ENCODE results near the gene ARID3A. TPM values are rescaled to one million over a fixed set of nuclear protein-coding genes. Genes with fewer than 3 reads are reported as not detected.

Gene ARID3A
- total RNA-seq, 1 experiment from 2014 or later, result 28.9 TPM

DNA sequence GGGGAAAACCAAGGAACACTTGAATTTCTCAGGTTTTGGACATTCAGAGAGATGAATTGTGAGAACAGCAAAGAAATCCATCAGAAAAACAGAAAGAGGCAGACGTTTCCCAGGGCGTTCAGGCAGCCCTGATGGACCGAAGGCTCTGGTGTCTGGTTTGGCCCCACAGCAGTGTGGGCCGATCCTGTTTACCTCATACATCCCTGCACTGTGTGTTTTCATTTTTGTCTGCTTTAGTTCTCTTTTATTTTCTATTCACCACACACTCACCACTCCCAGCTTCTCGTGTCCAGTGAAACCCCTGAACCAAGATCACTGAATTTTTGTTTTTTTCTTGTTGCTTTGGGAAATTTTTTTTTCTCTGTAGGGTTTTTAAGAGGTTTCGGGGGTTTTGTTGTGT lies 46.4 kb downstream of the ARID3A start:
- BruUV-seq (replicated peaks), result no TSS peak
- Histone ChIP-seq H3K27me3 (ENCODE audit: control insufficient read depth, insufficient read depth, low read length) (no peaks in the 10 kb centered on the region), H3K27ac (ENCODE audit: low read length) (no peak overlapping the region), H3K9me3 (ENCODE audit: control insufficient read depth, insufficient read depth, low read depth, low read length) (no peaks in the 10 kb centered on the region), H3K4me1 (ENCODE audit: control insufficient read depth, insufficient read depth, low read length) (no peaks in the 10 kb centered on the region), H3K36me3 (ENCODE audit: control insufficient read depth, insufficient read depth, low read length) (peaks cover 5% of the 10 kb centered on the region; the same call in 1 of the 2 replicates), H3K4me3 (ENCODE audit: low read depth in 2 of 2, low read length in 2 of 2) (no peak overlapping the region)
- POLR2A ChIA-PET, result no interaction called here
- in situ Hi-C loops (cut with HindIII; ENCODE audit: low pct_unique_long_range_greater_than_20kb, low sequenced_read_pairs) (no loop called here), intact Hi-C loops (cut with micrococcal nuclease; ENCODE audit: unreplicated experiment) (no loop called here)
- ATAC-seq, result no peak
- no peak for DNase-seq (ENCODE audit: low read depth, low spot score)
- TF ChIP-seq POLR2AphosphoS5 (IDR thresholded peaks at IDR 0.05; ENCODE audit: low read depth, low read length) (no peak), TCF7L2 (IDR thresholded peaks at IDR 0.05; ENCODE audit: low read depth, low read length) (no peak), SIN3A (IDR thresholded peaks at IDR 0.05; ENCODE audit: borderline replicate concordance, insufficient read depth, low read depth, low read length) (no peak)
- TF ChIP-seq, protein P1, sequence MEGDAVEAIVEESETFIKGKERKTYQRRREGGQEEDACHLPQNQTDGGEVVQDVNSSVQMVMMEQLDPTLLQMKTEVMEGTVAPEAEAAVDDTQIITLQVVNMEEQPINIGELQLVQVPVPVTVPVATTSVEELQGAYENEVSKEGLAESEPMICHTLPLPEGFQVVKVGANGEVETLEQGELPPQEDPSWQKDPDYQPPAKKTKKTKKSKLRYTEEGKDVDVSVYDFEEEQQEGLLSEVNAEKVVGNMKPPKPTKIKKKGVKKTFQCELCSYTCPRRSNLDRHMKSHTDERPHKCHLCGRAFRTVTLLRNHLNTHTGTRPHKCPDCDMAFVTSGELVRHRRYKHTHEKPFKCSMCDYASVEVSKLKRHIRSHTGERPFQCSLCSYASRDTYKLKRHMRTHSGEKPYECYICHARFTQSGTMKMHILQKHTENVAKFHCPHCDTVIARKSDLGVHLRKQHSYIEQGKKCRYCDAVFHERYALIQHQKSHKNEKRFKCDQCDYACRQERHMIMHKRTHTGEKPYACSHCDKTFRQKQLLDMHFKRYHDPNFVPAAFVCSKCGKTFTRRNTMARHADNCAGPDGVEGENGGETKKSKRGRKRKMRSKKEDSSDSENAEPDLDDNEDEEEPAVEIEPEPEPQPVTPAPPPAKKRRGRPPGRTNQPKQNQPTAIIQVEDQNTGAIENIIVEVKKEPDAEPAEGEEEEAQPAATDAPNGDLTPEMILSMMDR (IDR thresholded peaks at IDR 0.05), result no peak
- TF ChIP-seq, protein P2, sequence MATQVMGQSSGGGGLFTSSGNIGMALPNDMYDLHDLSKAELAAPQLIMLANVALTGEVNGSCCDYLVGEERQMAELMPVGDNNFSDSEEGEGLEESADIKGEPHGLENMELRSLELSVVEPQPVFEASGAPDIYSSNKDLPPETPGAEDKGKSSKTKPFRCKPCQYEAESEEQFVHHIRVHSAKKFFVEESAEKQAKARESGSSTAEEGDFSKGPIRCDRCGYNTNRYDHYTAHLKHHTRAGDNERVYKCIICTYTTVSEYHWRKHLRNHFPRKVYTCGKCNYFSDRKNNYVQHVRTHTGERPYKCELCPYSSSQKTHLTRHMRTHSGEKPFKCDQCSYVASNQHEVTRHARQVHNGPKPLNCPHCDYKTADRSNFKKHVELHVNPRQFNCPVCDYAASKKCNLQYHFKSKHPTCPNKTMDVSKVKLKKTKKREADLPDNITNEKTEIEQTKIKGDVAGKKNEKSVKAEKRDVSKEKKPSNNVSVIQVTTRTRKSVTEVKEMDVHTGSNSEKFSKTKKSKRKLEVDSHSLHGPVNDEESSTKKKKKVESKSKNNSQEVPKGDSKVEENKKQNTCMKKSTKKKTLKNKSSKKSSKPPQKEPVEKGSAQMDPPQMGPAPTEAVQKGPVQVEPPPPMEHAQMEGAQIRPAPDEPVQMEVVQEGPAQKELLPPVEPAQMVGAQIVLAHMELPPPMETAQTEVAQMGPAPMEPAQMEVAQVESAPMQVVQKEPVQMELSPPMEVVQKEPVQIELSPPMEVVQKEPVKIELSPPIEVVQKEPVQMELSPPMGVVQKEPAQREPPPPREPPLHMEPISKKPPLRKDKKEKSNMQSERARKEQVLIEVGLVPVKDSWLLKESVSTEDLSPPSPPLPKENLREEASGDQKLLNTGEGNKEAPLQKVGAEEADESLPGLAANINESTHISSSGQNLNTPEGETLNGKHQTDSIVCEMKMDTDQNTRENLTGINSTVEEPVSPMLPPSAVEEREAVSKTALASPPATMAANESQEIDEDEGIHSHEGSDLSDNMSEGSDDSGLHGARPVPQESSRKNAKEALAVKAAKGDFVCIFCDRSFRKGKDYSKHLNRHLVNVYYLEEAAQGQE (IDR thresholded peaks at IDR 0.05; ENCODE audit: insufficient read depth in 1 of 2, low read depth in 2 of 2, low read length in 1 of 2), result no peak
- CTCF ChIA-PET, result interaction anchor here (0.6 kb wide), 1 partner anchor 362 kb away, joined by 7 read pairs; no protein-coding TSS in a partner anchor

DNA sequence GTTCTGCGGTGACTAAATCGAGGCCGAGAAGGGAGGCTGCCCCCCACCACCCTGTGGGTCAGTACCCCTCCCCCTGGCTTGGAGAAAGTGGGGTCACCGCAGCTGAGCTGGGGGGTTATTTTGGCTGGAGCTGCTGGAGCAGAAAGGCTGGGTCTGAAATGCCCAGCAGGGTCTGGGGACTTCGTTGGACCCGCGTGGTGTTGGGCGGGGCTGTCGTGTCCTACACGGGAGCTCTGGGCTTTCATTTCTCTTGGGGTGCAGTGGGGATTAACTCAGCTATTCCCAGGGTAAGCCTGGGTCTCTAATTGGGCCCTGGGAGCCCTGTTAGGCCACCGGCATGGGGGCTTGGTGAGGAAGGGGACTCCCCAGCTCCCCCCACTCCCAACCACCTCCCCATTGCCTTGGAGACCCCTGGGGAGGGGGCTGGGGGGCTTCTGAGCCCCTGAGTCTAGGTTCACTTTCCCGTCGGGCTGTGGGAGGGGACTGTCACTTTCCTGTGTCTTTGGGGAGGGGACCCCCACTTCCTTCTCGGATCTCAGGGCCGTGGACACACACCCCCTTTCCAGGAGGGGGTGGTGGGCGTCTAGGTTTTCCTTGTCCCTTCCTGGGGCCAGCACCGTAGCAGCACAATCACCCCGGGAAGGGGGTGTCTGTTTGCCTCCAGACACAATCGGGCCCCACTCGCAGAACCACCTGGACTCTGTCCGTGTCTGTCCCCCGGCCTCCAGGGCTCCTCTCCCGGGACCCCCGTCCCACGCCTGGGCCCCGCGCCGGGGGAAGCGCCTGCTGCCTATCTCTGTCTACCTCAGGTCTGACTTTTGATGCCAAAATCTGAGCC lies 48.1 kb downstream of the ARID3A start:
- H3K27me3 ChIP-seq (ENCODE audit: control insufficient read depth, insufficient read depth, low read length), result no peaks in the 10 kb centered on the region
- H3K36me3 ChIP-seq (ENCODE audit: control insufficient read depth, insufficient read depth, low read length), result peaks cover 5% of the 10 kb centered on the region; the same call in 1 of the 2 replicates
- ChIA-PET POLR2A (no interaction called here), CTCF (no interaction called here)
- H3K9me3 ChIP-seq (ENCODE audit: control insufficient read depth, insufficient read depth, low read depth, low read length), result no peaks in the 10 kb centered on the region
- H3K27ac ChIP-seq (ENCODE audit: low read length), result no peak overlapping the region
- in situ Hi-C loops (cut with HindIII; ENCODE audit: low pct_unique_long_range_greater_than_20kb, low sequenced_read_pairs) (no loop called here), intact Hi-C loops (cut with micrococcal nuclease; ENCODE audit: unreplicated experiment) (no loop called here)
- TF ChIP-seq, protein P1 (IDR thresholded peaks at IDR 0.05), result no peak
- TF ChIP-seq TCF7L2 (IDR thresholded peaks at IDR 0.05; ENCODE audit: low read depth, low read length) (no peak), SIN3A (IDR thresholded peaks at IDR 0.05; ENCODE audit: borderline replicate concordance, insufficient read depth, low read depth, low read length) (no peak)
- TF ChIP-seq, protein P2 (IDR thresholded peaks at IDR 0.05; ENCODE audit: insufficient read depth in 1 of 2, low read depth in 2 of 2, low read length in 1 of 2), result no peak
- no TSS peak for BruUV-seq (replicated peaks)
- no peaks in the 10 kb centered on the region for H3K4me1 ChIP-seq (ENCODE audit: control insufficient read depth, insufficient read depth, low read length)
- no peak overlapping the region for H3K4me3 ChIP-seq (ENCODE audit: low read depth in 2 of 2, low read length in 2 of 2)
- no peak for ATAC-seq
- DNase-seq (ENCODE audit: low read depth, low spot score), result no peak

Data from Panc1 (cell line).